Neural progenitor cell (in vitro differentiated cells): ENCODE results near the gene SHLD3. TPM values are rescaled to one million over a fixed set of nuclear protein-coding genes. Genes with fewer than 3 reads are reported as not detected.
"Not testable (repeated sequence)": the region's sequence is repeated elsewhere in the genome, so short reads cannot be mapped to it uniquely, and the experiment has no call there.

Experiments used
- DNase-seq: peaks from one replicate; pipeline ENCODE4 v3.0.0-alpha.2; 2016; ENCODE audit warnings: low spot score
- H2AFZ ChIP-seq: fragments of 200-600 bp; sonication (generic); replicated peaks from 2 replicates; pipeline ENCODE4 v1.6.1; 2016; ENCODE audit warnings: antibody characterized with exemption
- H3F3A ChIP-seq: fragments of 200-600 bp; sonication (generic); 2 replicates; pipeline ENCODE4 v1.6.1; 2016; ENCODE audit warnings: antibody characterized with exemption, low read depth
- H3K27ac ChIP-seq: fragments of 200-600 bp; sonication (generic); 2 replicates; pipeline ENCODE4 v1.5.1; 2016; ENCODE audit warnings: mild to moderate bottlenecking
- H3K27me3 ChIP-seq: fragments of 200-600 bp; sonication (generic); 2 replicates; pipeline ENCODE4 v1.6.1; 2016; ENCODE audit warnings: mild to moderate bottlenecking, moderate library complexity
- H3K36me3 ChIP-seq: fragments of 200-600 bp; sonication (generic); 2 replicates; pipeline ENCODE4 v1.5.1; 2016
- H3K4me1 ChIP-seq: fragments of 200-600 bp; sonication (generic); 2 replicates; pipeline ENCODE4 v1.6.1; 2016; ENCODE audit warnings: mixed run types
- H3K4me2 ChIP-seq: fragments of 200-600 bp; sonication (generic); 2 replicates; pipeline ENCODE4 v1.6.1; 2016
- H3K4me3 ChIP-seq: fragments of 200-600 bp; sonication (generic); 2 replicates; pipeline ENCODE4 v1.5.1; 2016
- H3K79me2 ChIP-seq: fragments of 200-600 bp; sonication (generic); 2 replicates; pipeline ENCODE4 v1.6.1; 2016; ENCODE audit warnings: low read depth
- H3K9ac ChIP-seq: fragments of 200-600 bp; sonication (generic); 2 replicates; pipeline ENCODE4 v1.6.1; 2016
- H3K9me3 ChIP-seq: fragments of 200-600 bp; sonication (generic); 2 replicates; pipeline ENCODE4 v1.5.1; 2016; ENCODE audit warnings: low read depth
- H4K20me1 ChIP-seq: fragments of 200-600 bp; sonication (generic); 2 replicates; pipeline ENCODE4 v1.6.1; 2016; ENCODE audit warnings: low read depth
- H3K27ac Mint-ChIP-seq: 3 replicates; pipeline ENCODE4 v1.8.0; 2021; ENCODE audit warnings: mixed read lengths
- H3K27me3 Mint-ChIP-seq: 2 replicates; pipeline ENCODE4 v1.8.0; 2022; ENCODE audit warnings: low read depth, mild to moderate bottlenecking, inconsistent platforms, moderate library complexity, mixed read lengths; ENCODE audit not compliant: insufficient read depth
- H3K36me3 Mint-ChIP-seq: 3 replicates; pipeline ENCODE4 v1.8.0; 2021; ENCODE audit warnings: mixed read lengths
- H3K4me1 Mint-ChIP-seq: 3 replicates; pipeline ENCODE4 v1.8.0; 2021; ENCODE audit warnings: mixed read lengths
- H3K4me3 Mint-ChIP-seq: 3 replicates; pipeline ENCODE4 v1.8.0; 2021; ENCODE audit warnings: mild to moderate bottlenecking, moderate library complexity, mixed read lengths
- H3K9me3 Mint-ChIP-seq: 3 replicates; pipeline ENCODE4 v1.8.0; 2020; ENCODE audit warnings: mixed read lengths
- EZH2 ChIP-seq: fragments of 200-600 bp; sonication (generic); IDR thresholded peaks from 2 replicates; pipeline ENCODE4 v1.6.1; 2017; ENCODE audit warnings: antibody characterized with exemption, mild to moderate bottlenecking, moderate library complexity
- EZH2phosphoT487 ChIP-seq: fragments of 200-600 bp; sonication (generic); IDR thresholded peaks from 2 replicates; pipeline ENCODE4 v1.6.1; 2017; ENCODE audit warnings: antibody characterized with exemption
- total RNA-seq: library from RNA; depleted of rRNA; stranded (reverse); fragments of >200 nt; gene quantifications from 2 replicates; pipeline ENCODE4 v1.2.3, GENCODE V29; 2015; ENCODE audit warnings: low replicate concordance
- TF ChIP-seq, protein P1 (sequence below): fragments of 200-600 bp; sonication (generic); IDR thresholded peaks from 2 replicates; pipeline ENCODE4 v1.5.1; 2017; ENCODE audit warnings: antibody characterized with exemption, mild to moderate bottlenecking

Gene SHLD3
- total RNA-seq, 1 donor from 2014 or later, result 8.4 TPM

DNA sequence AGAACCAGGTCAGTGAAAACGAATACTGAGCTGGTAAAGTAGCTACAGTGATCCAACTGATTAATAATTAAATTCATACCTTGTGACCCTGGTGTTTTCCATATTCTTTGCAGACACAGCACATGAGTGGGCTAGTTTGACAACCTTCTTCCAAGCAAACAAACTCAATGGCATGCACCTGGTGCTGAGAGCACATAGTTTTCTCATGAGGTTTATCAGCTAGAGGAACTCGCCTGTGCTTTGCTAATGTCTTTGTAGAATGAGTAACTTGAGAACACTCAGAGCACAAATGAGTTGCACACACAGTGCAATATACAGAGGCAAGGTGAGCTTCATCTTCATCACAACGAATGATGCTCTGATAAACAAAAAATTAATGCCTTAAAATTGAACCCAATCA lies 13.3 kb upstream of the SHLD3 start:
- H3F3A ChIP-seq, result no peaks in the 10 kb centered on the region
- H2AFZ ChIP-seq, result no peak overlapping the region
- H3K4me1 ChIP-seq, result no peaks in the 10 kb centered on the region
- H3K4me3 ChIP-seq, result no peak overlapping the region
- H3K27ac ChIP-seq, result no peak overlapping the region
- Mint-ChIP-seq H3K9me3 (no peaks in the 10 kb centered on the region), H3K36me3 (peaks cover 18% of the 10 kb centered on the region), H3K27ac (no peak overlapping the region), H3K4me3 (no peak overlapping the region), H3K27me3 (no peaks in the 10 kb centered on the region), H3K4me1 (no peaks in the 10 kb centered on the region)
- H3K4me2 ChIP-seq, result no peak overlapping the region
- no peaks in the 10 kb centered on the region for H4K20me1 ChIP-seq
- TF ChIP-seq EZH2phosphoT487 (no peak), EZH2 (no peak)
- TF ChIP-seq, protein P1, sequence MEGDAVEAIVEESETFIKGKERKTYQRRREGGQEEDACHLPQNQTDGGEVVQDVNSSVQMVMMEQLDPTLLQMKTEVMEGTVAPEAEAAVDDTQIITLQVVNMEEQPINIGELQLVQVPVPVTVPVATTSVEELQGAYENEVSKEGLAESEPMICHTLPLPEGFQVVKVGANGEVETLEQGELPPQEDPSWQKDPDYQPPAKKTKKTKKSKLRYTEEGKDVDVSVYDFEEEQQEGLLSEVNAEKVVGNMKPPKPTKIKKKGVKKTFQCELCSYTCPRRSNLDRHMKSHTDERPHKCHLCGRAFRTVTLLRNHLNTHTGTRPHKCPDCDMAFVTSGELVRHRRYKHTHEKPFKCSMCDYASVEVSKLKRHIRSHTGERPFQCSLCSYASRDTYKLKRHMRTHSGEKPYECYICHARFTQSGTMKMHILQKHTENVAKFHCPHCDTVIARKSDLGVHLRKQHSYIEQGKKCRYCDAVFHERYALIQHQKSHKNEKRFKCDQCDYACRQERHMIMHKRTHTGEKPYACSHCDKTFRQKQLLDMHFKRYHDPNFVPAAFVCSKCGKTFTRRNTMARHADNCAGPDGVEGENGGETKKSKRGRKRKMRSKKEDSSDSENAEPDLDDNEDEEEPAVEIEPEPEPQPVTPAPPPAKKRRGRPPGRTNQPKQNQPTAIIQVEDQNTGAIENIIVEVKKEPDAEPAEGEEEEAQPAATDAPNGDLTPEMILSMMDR, result no peak
- peaks cover 19% of the 10 kb centered on the region for H3K36me3 ChIP-seq
- H3K79me2 ChIP-seq, result no peaks in the 10 kb centered on the region
- H3K9me3 ChIP-seq, result no peaks in the 10 kb centered on the region
- H3K9ac ChIP-seq, result no peak overlapping the region
- no peaks in the 10 kb centered on the region for H3K27me3 ChIP-seq
- DNase-seq, result no peak

- H3K4me3 Mint-ChIP-seq, result no peak overlapping the region
- no peaks in the 10 kb centered on the region for H3F3A ChIP-seq
- H3K4me3 ChIP-seq, result no peak overlapping the region
- H3K79me2 ChIP-seq, result no peaks in the 10 kb centered on the region
- no peaks in the 10 kb centered on the region for H3K9me3 ChIP-seq
- no peak overlapping the region for H3K4me2 ChIP-seq
- no peaks in the 10 kb centered on the region for H3K9me3 Mint-ChIP-seq
- no peaks in the 10 kb centered on the region for H3K27me3 Mint-ChIP-seq
- H3K27ac Mint-ChIP-seq, result no peak overlapping the region
- no peak overlapping the region for H2AFZ ChIP-seq
- H3K9ac ChIP-seq, result no peak overlapping the region
- H3K4me1 ChIP-seq, result no peaks in the 10 kb centered on the region
- DNase-seq, result no peak
- H3K27ac ChIP-seq, result no peak overlapping the region
- no peaks in the 10 kb centered on the region for H4K20me1 ChIP-seq
- TF ChIP-seq, protein P1, result no peak
- TF ChIP-seq EZH2phosphoT487 (no peak), EZH2 (no peak)
- H3K36me3 Mint-ChIP-seq, result peaks cover 13% of the 10 kb centered on the region
- H3K27me3 ChIP-seq, result no peaks in the 10 kb centered on the region
- H3K4me1 Mint-ChIP-seq, result no peaks in the 10 kb centered on the region
- peaks cover 17% of the 10 kb centered on the region for H3K36me3 ChIP-seq
Measured at GRCh38 chr5:65612298-65612907, 12.4 kb upstream of the SHLD3 start.

DNA sequence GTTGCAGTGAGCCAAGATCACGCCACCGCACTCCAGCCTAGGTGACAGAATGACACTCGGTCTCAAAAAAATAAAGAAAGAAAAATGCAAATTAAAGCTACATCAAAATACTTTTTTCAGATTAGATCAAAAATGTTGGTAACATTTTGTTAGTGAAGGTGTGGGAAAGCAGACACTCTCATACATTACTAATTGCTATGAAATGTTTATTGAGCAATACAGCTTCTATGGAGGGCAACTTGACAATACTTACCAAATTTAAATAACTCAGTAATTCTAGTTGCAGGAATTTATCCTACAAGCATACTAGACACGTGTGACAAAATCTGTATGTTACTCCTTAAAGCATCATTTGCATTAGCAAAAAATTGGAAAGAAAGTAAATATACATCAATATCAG lies 4.8 kb upstream of the SHLD3 start:
- peaks cover 6% of the 10 kb centered on the region for H3K4me1 ChIP-seq
- H3K9ac ChIP-seq, result no peak overlapping the region
- H3K27ac Mint-ChIP-seq, result no peak overlapping the region
- no peak for DNase-seq
- peaks cover 6% of the 10 kb centered on the region for H3K36me3 ChIP-seq
- no peaks in the 10 kb centered on the region for H4K20me1 ChIP-seq
- no peaks in the 10 kb centered on the region for H3K27me3 ChIP-seq
- no peak for TF ChIP-seq EZH2
- no peak for TF ChIP-seq EZH2phosphoT487
- TF ChIP-seq, protein P1, result no peak
- H3K79me2 ChIP-seq, result peaks cover 59% of the 10 kb centered on the region
- peaks cover 4% of the 10 kb centered on the region for H3K36me3 Mint-ChIP-seq
- peaks cover 5% of the 10 kb centered on the region for H3K27me3 Mint-ChIP-seq
- H3K4me1 Mint-ChIP-seq, result peaks cover 13% of the 10 kb centered on the region
- H3K9me3 ChIP-seq, result no peaks in the 10 kb centered on the region
- no peak overlapping the region for H3K4me3 ChIP-seq
- H3K4me2 ChIP-seq, result no peak overlapping the region
- H3K4me3 Mint-ChIP-seq, result no peak overlapping the region
- no peaks in the 10 kb centered on the region for H3K9me3 Mint-ChIP-seq
- no peak overlapping the region for H2AFZ ChIP-seq
- no peaks in the 10 kb centered on the region for H3F3A ChIP-seq
- H3K27ac ChIP-seq, result no peak overlapping the region

DNA sequence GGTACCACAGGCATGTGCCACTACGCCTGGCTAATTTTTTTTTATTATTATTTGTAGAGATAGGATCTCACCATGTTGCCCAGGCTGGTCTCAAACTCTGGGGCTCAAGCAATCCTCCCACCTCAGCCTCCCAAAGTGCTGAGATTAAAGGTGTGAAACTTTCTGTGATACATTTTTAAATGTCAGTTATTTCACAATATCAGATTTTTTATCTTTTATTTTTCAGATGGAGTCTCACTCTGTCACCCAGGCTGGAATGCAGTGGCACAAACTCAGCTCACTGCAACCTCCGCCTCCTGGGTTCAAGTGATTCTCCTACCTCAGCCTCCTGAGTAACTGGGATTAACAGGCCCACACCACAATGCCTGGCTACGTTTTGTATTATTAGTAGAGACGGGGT lies 2.9 kb upstream of the SHLD3 start:
- not testable (repeated sequence) for H3K9me3 ChIP-seq, H3K36me3 ChIP-seq, H2AFZ ChIP-seq, DNase-seq, H3K27ac Mint-ChIP-seq, H3K27ac ChIP-seq, H4K20me1 ChIP-seq, H3K27me3 ChIP-seq, H3F3A ChIP-seq, H3K27me3 Mint-ChIP-seq, H3K9me3 Mint-ChIP-seq, H3K4me2 ChIP-seq, H3K36me3 Mint-ChIP-seq, H3K9ac ChIP-seq, H3K4me3 ChIP-seq
- peaks cover 79% of the 10 kb centered on the region for H3K79me2 ChIP-seq
- H3K4me1 Mint-ChIP-seq, result peaks cover 20% of the 10 kb centered on the region
- peaks cover 12% of the 10 kb centered on the region for H3K4me1 ChIP-seq
- peak overlapping the region; percentile 95 for H3K4me3 Mint-ChIP-seq
